GM12891 (cell line): ENCODE data around the gene EPB41L5.

Source experiments
- POLR2A ChIP-seq: IDR thresholded peaks from 2 replicates; pipeline ENCODE4 v1.6.1; 2011; ENCODE audit warnings: low read depth, low read length, control low read depth
- TAF1 ChIP-seq: IDR thresholded peaks from 2 replicates; pipeline ENCODE4 v1.6.1; 2011; ENCODE audit warnings: low read depth, low read length, control low read depth

GRCh38 chr2:120026890-120027289, 14.0 kb downstream of the EPB41L5 start:
- TF ChIP-seq TAF1 (no peak), POLR2A (no peak)
